GM04503 (cell line): Measurements from ENCODE around the gene SF3A1.

Experiments
- DNase-seq: peaks from one replicate; pipeline ENCODE4 v3.0.0-alpha.2; 2012; ENCODE audit warnings: low read depth

SF3A1 gene

DNA sequence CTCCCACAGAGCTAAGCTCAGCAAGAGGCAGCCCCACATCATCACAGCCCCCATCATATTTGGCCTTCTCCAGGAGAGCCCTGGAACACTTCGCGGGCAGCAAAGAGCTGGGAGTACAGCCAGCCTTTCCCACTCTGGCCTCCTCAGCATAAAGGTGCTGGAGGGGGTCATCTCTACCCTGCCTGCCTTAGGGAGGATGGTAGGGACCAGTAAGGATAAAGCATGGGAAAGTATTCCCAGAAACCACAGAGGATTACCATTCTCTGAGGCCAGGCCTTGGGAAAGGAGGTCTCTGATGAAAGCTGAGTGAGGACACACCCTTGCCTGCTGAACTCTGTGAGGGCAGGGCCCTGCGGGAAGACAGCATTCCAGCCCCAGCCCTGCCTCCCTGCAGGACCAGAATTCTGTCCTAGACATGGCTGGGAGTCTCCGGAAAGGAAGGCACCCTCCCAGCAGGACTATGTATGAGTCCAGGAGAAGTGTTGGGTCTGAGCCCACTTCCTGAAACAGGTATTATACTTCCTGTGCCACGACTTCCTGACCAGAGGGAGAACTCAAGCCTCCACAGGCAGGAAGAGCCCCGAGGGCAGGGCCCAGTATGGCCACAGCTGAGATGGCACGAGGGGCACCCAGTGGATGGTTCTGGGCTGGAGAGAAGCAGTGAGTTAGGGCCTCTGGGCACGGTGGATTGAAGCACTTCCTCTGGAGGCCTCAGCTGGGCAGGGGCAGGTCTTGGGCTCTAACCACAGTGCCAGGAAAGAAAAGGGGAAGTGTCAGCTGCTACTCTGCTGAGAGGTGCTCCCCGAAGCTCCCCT, 54.5 kb downstream of the SF3A1 start:
- peak; percentile 68 for DNase-seq

DNA sequence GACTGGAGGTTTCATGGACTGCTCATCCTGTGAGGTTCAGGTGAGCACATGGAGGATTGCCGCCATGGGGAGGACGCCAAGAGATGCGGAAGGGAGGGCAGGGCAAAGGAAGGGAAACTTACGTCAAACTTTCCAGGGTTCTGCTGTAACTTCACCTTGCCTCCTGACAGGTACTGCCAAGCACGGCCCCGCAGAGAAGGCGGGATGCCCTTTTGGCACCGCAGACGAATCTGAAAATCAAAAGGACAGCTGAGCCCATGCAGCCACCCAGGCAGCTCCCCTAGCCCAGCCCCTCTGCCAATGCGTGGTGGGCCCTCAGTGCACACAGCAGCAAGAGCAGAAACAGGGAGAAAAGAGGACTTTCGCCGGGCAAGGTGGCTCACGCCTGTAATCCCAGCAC, 57.4 kb downstream of the SF3A1 start:
- DNase-seq, result no peak

DNA sequence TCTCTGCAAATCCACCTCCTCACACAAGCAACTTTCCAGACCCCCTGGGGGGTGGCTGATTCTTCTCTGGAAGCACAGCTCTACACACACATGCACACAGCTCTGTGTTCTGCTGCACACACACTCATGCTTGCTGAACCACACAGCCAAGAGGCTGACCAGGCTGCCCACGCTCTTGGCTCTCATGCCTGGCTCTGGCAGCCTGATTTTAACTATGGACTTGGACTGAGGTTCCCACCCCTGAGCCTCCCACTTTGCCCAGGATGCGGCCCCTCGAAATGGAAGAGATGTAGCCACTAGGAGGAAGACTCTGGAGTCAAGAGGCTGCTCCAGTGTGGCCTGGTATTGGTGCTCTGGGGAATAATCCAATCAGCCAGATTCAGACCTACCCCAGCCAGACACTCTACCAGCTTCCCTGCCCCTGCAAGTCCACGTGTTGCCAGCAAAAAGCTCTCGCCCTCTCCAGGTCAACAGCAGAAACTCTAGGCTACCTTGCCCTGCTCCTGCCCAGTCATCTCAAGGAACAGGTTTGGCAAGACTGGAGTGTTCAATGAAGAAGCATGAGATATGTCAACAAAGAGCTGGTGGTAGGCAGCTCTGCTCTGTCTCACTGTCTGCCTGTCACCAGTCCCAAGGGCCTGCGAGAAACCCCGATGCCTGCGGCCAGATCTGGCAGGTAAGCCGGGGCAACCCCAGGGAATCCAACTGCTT, 58.5 kb downstream of the SF3A1 start:
- DNase-seq, result no peak

DNA sequence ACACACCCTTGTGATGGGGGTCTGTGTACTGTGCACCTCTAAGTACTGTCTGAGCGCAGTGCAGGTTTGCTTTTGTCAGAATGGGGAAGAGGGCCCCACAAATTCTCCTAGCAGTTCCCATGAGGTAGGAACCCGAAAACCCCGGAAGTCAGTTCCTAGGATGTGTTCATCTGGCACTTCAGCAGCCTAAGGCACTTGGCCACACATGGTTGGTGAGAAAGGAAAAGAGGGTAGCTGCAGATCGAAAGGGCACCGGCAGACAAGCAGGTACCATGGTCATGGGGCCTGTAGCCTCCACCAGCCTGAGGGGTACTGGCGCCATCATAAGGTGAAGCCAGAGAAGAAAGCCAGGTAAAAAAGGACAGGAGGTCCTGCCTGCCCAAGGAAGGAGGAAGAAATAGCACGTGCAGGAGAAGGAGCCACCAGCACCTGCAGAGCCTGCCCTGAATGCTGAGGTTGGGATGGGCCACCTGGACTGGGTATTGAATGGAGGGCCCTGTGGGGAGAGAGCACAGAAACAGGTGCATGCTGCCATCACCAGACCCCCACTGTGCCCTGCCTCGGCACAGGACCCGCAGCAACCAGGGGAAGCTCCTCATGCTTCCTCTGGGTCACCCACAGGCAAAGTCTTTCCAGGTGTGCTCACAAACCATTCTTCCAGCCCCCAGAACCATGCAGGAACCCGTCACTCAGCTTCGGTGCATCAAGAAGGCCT, 59.3 kb downstream of the SF3A1 start:
- DNase-seq, result no peak

DNA sequence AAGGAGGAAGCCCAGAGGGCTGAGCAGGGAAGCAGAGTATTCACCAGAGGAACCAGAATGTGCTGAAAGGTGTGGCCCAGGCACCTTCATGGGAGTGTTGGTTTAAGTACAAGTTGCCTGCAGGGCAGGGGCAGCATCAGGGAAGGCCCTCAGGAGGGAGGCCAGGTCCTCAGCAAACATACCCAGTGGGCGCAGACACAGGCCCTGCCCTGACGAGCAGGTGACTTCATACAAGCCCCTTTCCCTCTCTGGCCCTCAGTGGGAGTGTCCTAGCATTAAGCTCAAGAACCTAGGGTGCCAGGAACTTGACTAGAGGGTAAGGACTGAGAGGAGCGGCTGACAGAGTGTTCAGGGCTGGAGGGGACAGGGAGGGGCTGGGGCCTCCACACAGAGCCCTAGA, 59.9 kb downstream of the SF3A1 start:
- DNase-seq, result no peak

DNA sequence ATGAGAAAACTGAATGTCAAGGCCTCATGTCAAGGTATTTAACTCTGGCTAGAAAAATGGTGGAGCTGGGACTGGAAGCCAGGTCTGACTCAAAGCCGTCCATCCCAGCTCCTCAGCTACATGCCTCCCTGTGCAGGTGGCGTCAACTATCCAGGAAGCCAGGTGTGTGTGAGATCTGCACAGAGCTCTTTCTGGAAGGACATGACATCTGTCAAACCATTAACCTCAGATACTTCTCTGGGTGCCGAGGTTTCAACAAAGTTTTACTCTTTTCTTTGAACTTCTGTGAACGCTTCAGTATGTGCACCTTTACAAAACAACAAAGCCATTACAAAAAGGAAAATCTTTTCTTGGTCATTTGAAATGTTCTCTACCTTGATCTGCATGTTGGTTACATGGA, 60.4 kb downstream of the SF3A1 start:
- no peak for DNase-seq

DNA sequence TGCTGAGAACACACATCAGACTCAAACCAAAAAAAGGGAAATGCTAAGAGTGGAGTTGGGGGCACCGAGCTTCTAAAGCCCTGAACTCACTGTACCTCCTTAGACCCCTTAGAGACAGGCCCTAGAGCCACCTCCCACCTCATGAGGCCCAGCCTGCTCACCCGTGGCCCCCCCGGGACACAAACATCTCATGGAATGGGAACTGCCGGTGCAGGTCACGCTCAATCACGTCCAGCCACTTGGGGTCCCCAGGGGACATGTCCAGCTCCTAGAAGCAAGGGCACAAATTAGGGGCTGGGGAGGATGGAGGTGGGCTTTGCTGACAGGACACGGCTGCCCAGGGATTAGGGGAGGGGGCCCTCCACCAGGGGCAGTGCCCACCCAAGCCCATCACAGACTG, 61.1 kb downstream of the SF3A1 start:
- no peak for DNase-seq

DNA sequence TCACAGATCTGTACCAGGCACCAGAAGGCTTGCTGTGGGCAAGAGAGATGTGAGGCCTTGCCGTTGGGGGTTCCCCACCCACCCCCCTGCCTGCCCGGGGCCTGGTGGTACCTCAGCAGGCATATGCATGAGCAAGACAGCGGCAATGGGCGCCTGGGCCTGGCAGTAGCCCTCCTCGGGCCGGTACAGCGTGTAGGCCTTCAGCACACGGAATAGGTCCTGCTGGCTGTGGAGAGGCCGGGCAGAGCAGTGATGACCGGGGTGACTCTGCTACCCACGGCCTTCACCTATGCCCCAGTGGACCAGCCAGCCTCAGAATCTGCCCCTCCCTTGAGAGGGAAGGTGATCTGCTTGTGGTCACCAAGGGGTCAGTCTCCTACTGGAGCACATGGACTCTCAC, 61.9 kb downstream of the SF3A1 start:
- DNase-seq, result no peak

DNA sequence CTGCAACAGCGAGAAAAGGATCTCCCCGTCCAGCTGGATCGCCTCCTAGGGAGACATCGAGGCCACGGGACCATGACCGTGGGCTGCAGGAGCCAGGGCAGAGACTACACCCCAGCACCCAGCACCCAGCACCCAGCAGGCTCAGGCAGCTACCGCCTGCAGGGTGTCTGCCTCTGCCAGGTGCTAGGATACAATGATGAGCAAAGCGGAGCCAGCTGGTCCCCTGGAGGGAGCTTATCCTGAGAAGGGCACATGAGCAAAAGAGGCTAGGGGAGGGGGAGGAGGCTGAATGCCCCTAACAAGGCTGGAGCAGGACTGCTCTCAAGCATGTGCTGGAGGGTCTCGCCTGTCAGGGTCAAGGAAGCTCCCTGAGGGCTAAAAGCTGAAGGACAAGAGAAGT, 62.6 kb downstream of the SF3A1 start:
- no peak for DNase-seq

DNA sequence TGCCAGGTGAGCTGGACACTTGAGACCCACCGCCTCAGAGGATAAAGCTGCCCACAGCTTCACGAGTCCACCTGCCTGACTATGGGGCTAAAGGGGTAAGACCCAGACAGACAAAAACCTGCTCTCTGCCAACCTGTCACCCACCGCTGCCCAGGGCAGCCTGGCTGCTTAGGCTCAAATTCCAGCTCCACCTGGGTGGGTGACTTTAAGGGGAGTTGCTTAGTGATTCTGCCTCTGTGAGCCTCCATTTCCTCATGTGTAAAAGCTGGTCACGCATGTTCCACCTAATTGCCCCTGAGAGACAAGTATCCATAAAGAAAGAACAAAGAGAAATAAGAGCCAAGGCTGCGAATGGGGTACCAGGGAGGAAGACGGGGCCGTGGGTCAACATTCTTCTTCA, 63.7 kb downstream of the SF3A1 start:
- no peak for DNase-seq

DNA sequence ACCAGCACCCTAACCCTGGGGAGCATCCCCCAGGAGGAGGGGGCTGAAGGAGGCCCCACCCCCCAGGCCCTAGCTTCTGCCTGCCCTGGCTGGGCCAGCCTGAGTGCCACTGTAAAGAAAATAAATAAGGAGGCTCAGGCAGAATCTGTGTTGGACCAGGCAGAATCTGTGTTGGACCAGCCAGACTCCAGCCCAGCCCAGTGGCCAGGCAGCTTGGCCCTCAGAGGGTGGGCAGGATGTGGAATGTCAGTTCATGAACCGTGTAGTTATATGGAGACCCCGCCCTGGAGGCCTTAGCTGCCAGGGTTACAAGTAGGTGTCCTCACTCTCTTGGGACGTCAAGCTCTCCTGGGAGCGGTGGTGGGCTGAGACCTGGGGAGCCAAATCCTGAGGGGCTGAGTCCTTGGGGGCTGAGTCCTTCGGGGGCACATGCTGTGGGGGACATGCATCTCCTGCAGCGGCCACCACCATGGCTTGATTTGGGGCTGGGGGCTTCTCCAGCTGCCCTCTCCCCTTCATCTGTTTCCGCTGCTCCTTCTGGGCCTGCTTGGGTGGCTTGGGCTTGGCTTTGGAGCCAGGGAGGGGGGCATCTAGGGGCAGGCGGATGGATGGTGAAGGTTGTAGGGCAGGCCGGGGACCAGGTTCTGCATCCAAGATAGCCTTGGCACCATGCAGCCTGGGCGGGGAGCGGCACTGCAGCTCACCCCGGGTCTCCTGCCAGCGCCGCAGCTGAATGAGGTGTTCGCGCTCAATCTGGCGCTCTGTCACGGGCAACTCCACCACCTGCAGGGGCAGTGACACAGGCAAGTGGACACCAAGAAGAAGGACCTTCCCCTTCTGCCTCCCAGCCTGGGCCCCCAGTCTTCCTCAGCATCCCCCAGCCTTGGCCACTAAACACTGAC, 64.4 kb downstream of the SF3A1 start:
- DNase-seq, result no peak

DNA sequence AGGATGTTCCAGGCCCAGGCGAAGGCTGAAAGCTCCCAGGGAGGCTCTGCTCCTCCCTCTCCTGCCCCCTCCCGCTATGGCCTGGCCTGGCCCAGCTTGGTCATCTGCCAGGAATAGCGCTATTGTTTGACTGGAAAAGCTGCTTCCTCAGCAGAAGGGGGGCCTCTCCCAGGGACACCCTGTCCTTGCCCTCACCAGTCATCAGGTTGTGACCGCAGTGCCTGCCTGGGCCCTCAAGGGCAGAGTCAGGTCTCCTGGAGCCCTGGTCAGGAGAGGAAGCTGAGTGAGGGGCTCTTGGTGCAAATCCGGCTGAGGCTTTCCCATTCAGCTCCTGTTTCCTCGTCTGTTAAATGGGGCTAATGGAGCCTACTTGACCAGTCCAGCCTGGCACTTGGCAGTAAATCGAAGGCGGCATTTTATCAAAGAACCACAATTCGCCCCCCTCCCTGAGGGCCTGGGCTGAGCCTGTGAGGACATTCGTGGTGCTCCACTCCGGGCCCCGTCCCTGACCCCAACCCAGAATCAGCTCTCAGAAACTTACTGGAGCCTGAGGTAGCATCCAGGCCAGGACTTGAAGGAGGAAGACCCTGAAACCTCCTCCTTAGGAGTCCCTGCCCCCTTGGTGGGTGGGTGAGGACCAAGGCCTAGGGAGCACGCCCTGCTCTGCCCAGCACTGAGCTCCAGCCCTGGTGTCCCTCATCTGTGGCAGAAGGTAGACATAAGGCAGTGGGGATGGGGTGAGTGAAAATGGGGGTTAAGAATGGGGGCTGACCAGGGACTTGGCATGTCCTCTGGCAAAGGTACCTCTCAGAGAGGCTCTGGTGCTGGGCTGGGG, 65.4 kb downstream of the SF3A1 start:
- DNase-seq, result no peak

DNA sequence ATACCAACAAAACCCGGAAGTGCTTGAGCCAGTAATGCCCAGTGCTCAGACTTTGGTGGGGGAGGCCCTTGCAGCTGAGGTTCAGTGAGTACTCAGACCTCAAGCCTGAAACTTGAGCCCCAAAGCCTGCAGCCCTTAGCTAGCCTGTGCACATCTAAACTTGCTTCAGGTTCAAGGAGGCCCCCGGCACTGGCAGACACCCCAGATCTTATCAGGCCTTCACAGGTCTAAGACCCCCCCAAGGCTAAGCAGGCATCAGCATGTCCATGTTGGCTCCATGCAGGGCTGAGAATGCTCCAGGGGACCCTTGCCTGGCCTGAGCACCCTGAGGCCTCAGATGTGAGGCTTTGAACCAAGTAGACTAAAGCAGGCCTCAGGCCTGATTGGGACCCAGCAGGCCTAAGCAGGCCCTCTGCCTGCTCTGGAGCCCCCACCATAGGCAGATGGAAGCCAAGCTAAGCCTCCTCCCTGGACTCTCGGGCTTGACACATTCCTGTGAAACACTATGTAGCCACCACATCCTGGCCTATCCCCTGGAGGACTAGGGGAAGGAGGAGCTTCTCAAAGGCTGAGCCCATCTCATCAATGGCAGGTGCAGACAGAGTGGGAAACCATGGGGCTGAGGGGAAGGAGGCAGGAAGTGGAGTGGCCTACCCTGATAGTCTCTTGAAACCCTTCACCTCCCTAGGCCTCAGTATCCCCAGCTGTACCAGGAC, 66.2 kb downstream of the SF3A1 start:
- no peak for DNase-seq

DNA sequence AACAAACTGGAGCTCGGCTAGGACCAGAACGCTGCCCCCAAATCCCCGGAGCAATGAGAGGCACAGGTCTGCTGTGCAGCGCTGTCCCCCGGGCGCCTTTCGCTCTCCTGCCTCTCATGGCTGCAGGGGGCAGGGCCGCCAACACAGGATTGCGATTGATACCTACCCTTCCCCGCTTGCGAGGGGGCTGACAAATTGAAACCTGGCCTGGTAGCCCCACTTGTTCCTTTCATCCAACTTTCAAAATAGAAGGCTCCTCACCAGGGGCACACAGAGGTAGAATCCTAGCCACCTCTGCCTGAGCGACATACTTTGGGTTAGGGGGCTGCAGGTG, 66.7 kb downstream of the SF3A1 start:
- DNase-seq, result no peak

DNA sequence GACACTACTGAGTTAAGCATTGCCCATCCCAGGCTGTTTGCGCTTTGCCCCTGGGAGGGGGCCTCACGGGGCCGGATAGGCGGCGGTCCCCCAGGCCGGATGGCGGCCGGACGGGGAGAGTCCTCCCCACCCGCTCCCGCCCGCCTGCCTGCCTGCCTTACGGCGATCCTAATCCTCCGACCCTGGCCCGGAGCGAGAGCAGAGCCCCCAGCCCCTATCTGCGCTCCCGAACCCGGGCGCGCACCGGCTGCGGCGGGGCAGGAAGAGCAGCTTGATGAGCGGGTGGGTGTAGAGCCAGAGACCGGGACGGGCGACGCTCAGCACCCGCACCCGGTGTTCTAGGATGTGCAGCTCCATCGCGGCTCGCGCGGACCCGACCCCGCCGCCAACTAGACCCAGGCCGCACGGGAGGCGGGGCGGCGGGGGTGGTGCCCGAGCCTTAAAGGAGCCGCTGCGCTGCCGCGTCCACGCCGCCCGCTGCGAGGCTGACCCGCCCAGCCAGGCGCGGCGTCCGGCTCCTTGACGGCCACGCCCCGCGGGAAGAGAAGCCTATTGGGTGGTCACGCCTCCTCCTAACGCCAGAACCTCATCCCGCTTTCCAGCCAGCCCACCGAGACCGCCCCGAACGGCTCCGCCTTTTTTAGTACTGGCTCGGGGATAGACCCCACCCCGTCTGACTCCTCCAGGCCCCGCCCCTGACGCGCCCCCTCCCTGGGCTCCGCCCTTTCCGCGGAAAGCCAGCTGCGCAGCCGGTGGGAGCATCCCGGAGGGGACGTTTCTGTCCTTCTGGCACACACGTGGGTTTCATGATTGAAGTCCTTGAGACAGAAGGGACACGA, 67.3 kb downstream of the SF3A1 start, which contains the start of gene CASTOR1:
Gene CASTOR1 (minus strand): TSS at position 365 of the 839 bp plus-strand sequence. CDS start 8 bp downstream, at position 357.
- peak; percentile 77 for DNase-seq

DNA sequence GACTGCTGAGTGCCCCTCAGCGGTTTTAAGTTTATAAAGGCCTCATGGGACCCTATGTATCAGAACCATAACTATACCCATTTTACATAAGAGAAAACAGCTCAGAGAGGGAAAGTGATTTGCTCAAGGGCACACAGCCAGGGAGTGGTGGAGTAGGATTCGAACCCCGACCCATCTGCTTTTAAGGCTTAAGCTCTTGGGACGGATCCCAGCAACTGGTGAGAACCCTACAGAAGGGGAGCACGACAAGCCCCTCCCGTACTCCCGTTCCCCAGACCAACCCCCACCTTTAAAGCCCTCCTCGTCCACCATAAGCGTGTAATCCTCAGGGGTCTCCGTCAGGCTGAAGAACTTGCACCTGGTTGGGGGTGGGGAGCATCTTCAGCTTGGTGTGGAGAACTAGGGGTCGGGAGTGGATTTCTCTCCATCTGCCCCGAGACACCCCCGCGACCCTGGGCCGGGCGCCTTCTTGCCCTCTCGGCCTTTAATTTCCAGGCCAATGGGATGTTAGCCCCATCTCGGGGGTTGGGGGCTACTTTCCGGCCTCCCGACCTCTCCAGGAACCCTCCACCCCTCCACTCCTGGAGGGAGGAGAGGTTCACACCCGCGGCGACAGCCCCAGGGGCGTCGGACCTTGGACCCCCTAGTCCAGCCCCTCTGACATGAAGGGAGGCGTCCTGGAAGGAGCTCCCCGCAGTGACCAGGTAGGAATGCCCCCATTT, 68.1 kb downstream of the SF3A1 start:
- no peak for DNase-seq

DNA sequence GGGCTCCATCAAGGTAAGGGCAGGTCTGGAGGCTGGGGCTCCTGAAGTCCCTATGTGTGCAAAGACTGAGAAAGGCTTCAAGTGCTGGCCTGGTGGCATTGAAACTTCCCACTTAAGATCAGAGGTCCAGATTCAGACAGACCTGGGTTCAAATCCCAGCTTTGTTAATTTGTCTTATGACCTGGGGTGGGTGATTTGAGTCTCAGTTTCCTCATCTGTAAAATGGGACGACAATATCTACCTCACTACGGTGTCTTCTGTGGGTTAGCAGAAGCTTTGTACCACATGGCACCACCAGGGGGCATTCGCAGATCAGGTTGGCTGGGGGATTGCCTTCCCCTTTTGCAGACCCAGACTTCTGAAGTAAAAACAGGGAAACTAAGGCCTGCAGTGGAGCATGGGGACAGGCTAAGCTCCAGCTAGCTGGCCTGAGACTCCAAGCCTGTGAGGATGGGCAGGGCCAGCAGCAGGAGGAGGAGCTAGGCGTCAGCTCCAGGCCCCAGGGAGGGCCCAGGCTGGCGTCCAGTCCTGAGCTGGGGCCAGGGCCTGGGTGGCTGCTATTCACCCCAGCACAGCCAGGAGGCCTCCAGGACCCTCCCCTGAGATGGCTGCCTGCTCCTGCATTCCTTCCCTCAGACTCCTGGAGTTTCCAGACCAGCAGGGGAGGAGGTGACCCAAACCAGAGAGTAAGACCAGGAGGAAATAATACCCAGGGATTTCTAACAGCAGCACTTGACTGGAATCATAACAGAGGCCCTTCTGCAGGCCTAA, 68.9 kb downstream of the SF3A1 start:
- no peak for DNase-seq
